Neural cell (in vitro differentiated cells): ENCODE data around the gene TMC3. TPM values are rescaled to one million over a fixed set of nuclear protein-coding genes. Genes with fewer than 3 reads are reported as not detected.

Source experiments
- H2AFZ ChIP-seq: fragments of 200-600, 300-800 bp; sonication (generic), shearing (Covaris generic); 2 replicates; pipeline ENCODE4 v1.6.0; 2014; ENCODE audit warnings: low read depth, mild to moderate bottlenecking, antibody characterized with exemption, low read length, moderate library complexity
- H3F3A ChIP-seq: fragments of 200-600 bp; shearing (Covaris generic); 2 replicates; pipeline ENCODE4 v1.6.1; 2016; ENCODE audit warnings: mild to moderate bottlenecking, moderate library complexity, mixed read lengths, antibody characterized with exemption, low read length; ENCODE audit not compliant: insufficient read depth, poor library complexity, severe bottlenecking
- H3K27ac ChIP-seq: fragments of 200-600, 300-800 bp; sonication (generic), shearing (Covaris generic); 2 replicates; pipeline ENCODE4 v1.5.1; 2014; ENCODE audit warnings: mild to moderate bottlenecking, low read length, moderate library complexity
- H3K27me3 ChIP-seq: fragments of 300-800, 200-600 bp; sonication (generic), shearing (Covaris generic); 2 replicates; pipeline ENCODE4 v1.6.0; 2014; ENCODE audit warnings: mild to moderate bottlenecking, low read depth, low read length, moderate library complexity; ENCODE audit not compliant: insufficient read depth
- H3K36me3 ChIP-seq: fragments of 300-800, 200-600 bp; sonication (generic), shearing (Covaris generic); 2 replicates; pipeline ENCODE4 v1.5.1; 2014; ENCODE audit warnings: mild to moderate bottlenecking, antibody characterized with exemption, low read length, moderate library complexity; ENCODE audit not compliant: insufficient read depth
- H3K4me2 ChIP-seq: fragments of 300-800, 200-600 bp; sonication (generic), shearing (Covaris generic); 2 replicates; pipeline ENCODE4 v1.6.0; 2014; ENCODE audit warnings: mild to moderate bottlenecking, low read length
- H3K4me3 ChIP-seq: fragments of 300-800, 200-600 bp; sonication (generic), shearing (Covaris generic); 2 replicates; pipeline ENCODE4 v1.5.1; 2014; ENCODE audit warnings: mild to moderate bottlenecking, low read length, moderate library complexity
- H3K79me2 ChIP-seq: fragments of 200-600 bp; shearing (Covaris generic); replicated peaks from 2 replicates; pipeline ENCODE4 v1.6.0; 2014; ENCODE audit warnings: mild to moderate bottlenecking, low read length, moderate library complexity; ENCODE audit not compliant: insufficient read depth
- H3K9ac ChIP-seq: fragments of 300-800, 200-600 bp; sonication (generic), shearing (Covaris generic); 2 replicates; pipeline ENCODE4 v1.6.1; 2016; ENCODE audit warnings: mild to moderate bottlenecking, low read length, mixed read lengths
- H3K9me2 ChIP-seq: fragments of 200-600 bp; shearing (Covaris generic); 2 replicates; pipeline ENCODE4 v1.6.1; 2016; ENCODE audit warnings: mild to moderate bottlenecking, low read length, mixed read lengths; ENCODE audit not compliant: insufficient read depth
- H3K9me3 ChIP-seq: fragments of 200-600, 300-800 bp; sonication (generic), shearing (Covaris generic); 2 replicates; pipeline ENCODE4 v1.6.1; 2016; ENCODE audit warnings: mild to moderate bottlenecking, mixed run types, low read length, moderate library complexity, mixed read lengths
- H4K20me1 ChIP-seq: fragments of 200-600 bp; shearing (Covaris generic); 2 replicates; pipeline ENCODE4 v1.6.1; 2016; ENCODE audit warnings: mild to moderate bottlenecking, mixed run types; ENCODE audit not compliant: insufficient read depth
- EP300 ChIP-seq: fragments of 450-650 bp; conservative IDR thresholded peaks from 2 replicates; pipeline ENCODE4 v1.6.1; 2014; ENCODE audit warnings: antibody characterized with exemption, mild to moderate bottlenecking, moderate library complexity; ENCODE audit not compliant: poor library complexity, severe bottlenecking
- EZH2 ChIP-seq: fragments of 200-600, 300-800 bp; shearing (Covaris generic), sonication (generic); IDR thresholded peaks from 2 replicates; pipeline ENCODE4 v1.6.1; 2014; ENCODE audit warnings: antibody characterized with exemption, low read length, borderline replicate concordance, mild to moderate bottlenecking; ENCODE audit not compliant: insufficient read depth, poor library complexity, severe bottlenecking
- MXI1 ChIP-seq: fragments of 450-650 bp; conservative IDR thresholded peaks from 2 replicates; pipeline ENCODE4 v1.6.1; 2014; ENCODE audit warnings: antibody characterized with exemption, mild to moderate bottlenecking; ENCODE audit not compliant: poor library complexity, severe bottlenecking
- POLR2AphosphoS5 ChIP-seq: IDR thresholded peaks from 2 replicates; pipeline ENCODE4 v1.6.1; 2012
- RAD21 ChIP-seq: fragments of 450-650 bp; conservative IDR thresholded peaks from 2 replicates; pipeline ENCODE4 v1.6.1; 2014; ENCODE audit warnings: antibody characterized with exemption, mild to moderate bottlenecking, moderate library complexity
- SMC3 ChIP-seq: fragments of 450-650 bp; conservative IDR thresholded peaks from 2 replicates; pipeline ENCODE4 v1.6.1; 2014; ENCODE audit warnings: antibody characterized with exemption, mild to moderate bottlenecking, moderate library complexity; ENCODE audit not compliant: poor library complexity
- TAF1 ChIP-seq: IDR thresholded peaks from 2 replicates; pipeline ENCODE4 v1.6.1; 2012; ENCODE audit warnings: low read depth
- polyA plus RNA-seq: library from polyadenylated mRNA; depleted of rRNA; stranded (reverse); fragments of >200 nt; gene quantifications from 2 replicates; pipeline ENCODE4 v1.2.3, GENCODE V29; 2014
- TF ChIP-seq, protein P1 (sequence below): IDR thresholded peaks from 2 replicates; pipeline ENCODE4 v1.6.1; 2012; ENCODE audit warnings: borderline replicate concordance
- TF ChIP-seq, protein P2 (sequence below): fragments of 450-650 bp; IDR thresholded peaks from 2 replicates; pipeline ENCODE4 v1.5.1; 2014; ENCODE audit warnings: antibody characterized with exemption, mild to moderate bottlenecking, moderate library complexity; ENCODE audit not compliant: poor library complexity, severe bottlenecking

TMC3 gene
- polyA plus RNA-seq, 1 donor from 2014 or later, result not detected

DNA sequence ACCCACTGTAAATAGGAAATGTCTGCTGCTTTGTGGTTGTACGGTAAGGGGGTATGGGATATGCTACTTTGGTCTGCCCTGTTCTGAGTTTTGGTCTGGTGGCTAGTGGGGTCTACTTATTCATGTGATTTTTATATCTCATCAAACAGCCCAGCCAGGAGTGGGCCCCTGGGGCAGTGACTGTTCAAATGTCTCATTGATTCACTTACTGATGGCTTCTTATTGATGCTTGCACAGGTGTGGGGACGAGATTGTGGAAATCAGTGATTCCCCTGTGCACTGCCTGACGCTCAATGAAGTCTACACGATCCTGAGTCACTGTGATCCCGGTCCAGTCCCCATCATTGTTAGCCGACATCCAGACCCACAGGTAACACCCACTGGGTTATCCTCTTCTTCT is 88.6 kb downstream of the TMC3 start:
- Histone ChIP-seq H3K9ac (no peak overlapping the region), H3K9me3 (no peaks in the 10 kb centered on the region), H3K4me2 (no peak overlapping the region), H3K36me3 (no peaks in the 10 kb centered on the region), H3K4me3 (no peak overlapping the region), H3K27ac (no peak overlapping the region), H4K20me1 (no peaks in the 10 kb centered on the region), H3K27me3 (no peaks in the 10 kb centered on the region), H3F3A (no peaks in the 10 kb centered on the region), H2AFZ (no peak overlapping the region), H3K9me2 (no peaks in the 10 kb centered on the region), H3K79me2 (no peaks in the 10 kb centered on the region)
- no peak for TF ChIP-seq SMC3

DNA sequence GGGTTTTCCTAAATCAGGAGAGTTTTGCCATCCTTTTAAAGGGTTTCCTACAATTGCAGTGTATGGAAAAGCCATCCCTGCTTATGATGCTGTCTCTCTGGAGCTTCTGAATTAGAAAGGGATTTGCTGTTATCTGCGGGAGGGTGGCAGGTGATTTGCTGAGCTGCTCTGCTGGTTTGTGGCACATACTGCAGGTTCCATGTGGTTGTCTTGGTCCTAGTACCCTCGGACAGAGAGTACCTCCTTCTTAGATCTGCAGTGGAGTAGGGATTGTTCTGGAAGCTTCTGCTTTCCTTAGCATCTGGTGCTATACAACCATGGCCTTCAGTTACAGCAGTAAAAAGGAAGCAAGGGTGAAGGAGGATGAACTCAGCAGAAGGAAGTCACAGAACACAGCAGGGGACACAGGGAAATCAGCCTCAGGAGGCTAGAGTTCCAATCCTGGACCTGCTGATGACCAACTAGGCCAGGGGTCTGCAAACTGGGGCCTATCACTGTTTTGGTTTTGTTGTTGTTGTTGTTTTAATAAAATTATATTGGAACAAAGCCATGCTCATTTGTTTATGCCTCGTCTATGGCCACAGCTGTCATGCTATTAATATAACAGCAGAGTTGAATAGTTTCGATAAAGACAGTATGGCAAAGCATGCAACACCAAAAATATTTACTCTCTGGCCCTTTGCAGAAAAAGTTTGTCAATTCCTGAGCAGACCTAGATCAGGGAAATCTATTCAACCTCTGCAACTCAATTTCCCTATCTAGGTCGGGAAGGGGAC is 89.6 kb downstream of the TMC3 start:
- no peaks in the 10 kb centered on the region for H3K27me3 ChIP-seq
- no peaks in the 10 kb centered on the region for H3F3A ChIP-seq
- no peaks in the 10 kb centered on the region for H3K36me3 ChIP-seq
- no peak overlapping the region for H3K4me3 ChIP-seq
- TF ChIP-seq POLR2AphosphoS5, result no peak
- TF ChIP-seq, protein P1, sequence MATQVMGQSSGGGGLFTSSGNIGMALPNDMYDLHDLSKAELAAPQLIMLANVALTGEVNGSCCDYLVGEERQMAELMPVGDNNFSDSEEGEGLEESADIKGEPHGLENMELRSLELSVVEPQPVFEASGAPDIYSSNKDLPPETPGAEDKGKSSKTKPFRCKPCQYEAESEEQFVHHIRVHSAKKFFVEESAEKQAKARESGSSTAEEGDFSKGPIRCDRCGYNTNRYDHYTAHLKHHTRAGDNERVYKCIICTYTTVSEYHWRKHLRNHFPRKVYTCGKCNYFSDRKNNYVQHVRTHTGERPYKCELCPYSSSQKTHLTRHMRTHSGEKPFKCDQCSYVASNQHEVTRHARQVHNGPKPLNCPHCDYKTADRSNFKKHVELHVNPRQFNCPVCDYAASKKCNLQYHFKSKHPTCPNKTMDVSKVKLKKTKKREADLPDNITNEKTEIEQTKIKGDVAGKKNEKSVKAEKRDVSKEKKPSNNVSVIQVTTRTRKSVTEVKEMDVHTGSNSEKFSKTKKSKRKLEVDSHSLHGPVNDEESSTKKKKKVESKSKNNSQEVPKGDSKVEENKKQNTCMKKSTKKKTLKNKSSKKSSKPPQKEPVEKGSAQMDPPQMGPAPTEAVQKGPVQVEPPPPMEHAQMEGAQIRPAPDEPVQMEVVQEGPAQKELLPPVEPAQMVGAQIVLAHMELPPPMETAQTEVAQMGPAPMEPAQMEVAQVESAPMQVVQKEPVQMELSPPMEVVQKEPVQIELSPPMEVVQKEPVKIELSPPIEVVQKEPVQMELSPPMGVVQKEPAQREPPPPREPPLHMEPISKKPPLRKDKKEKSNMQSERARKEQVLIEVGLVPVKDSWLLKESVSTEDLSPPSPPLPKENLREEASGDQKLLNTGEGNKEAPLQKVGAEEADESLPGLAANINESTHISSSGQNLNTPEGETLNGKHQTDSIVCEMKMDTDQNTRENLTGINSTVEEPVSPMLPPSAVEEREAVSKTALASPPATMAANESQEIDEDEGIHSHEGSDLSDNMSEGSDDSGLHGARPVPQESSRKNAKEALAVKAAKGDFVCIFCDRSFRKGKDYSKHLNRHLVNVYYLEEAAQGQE, result no peak
- TF ChIP-seq RAD21, result no peak
- TF ChIP-seq, protein P2, sequence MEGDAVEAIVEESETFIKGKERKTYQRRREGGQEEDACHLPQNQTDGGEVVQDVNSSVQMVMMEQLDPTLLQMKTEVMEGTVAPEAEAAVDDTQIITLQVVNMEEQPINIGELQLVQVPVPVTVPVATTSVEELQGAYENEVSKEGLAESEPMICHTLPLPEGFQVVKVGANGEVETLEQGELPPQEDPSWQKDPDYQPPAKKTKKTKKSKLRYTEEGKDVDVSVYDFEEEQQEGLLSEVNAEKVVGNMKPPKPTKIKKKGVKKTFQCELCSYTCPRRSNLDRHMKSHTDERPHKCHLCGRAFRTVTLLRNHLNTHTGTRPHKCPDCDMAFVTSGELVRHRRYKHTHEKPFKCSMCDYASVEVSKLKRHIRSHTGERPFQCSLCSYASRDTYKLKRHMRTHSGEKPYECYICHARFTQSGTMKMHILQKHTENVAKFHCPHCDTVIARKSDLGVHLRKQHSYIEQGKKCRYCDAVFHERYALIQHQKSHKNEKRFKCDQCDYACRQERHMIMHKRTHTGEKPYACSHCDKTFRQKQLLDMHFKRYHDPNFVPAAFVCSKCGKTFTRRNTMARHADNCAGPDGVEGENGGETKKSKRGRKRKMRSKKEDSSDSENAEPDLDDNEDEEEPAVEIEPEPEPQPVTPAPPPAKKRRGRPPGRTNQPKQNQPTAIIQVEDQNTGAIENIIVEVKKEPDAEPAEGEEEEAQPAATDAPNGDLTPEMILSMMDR, result no peak
- TF ChIP-seq EZH2, result no peak
- no peak for TF ChIP-seq TAF1
- no peak for TF ChIP-seq EP300
- H3K4me2 ChIP-seq, result no peak overlapping the region
- H3K9me2 ChIP-seq, result no peaks in the 10 kb centered on the region
- no peaks in the 10 kb centered on the region for H4K20me1 ChIP-seq
- H3K27ac ChIP-seq, result no peak overlapping the region
- no peak overlapping the region for H2AFZ ChIP-seq
- H3K9ac ChIP-seq, result no peak overlapping the region
- H3K9me3 ChIP-seq, result no peaks in the 10 kb centered on the region
- no peaks in the 10 kb centered on the region for H3K79me2 ChIP-seq

DNA sequence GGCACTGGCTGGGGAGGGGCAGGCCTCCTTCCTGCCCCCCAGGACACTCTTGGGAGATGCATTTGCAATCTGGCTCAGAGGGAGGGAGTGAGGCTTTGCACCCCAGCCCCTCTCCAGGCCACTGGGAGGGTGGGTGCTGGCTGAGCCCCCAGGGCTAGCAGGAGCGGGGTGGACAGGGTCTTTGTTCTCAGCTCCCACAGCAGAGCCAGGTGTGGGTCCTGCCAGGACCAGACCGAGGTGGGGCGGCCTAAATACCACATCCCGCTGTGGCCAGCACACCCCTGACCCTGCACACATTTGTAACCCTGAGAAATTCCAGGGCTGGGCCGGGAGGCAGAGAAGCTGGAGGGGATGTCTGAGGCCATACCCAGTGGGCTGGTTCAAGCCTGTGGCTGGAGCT is 91.1 kb downstream of the TMC3 start:
- Histone ChIP-seq H3K36me3 (no peaks in the 10 kb centered on the region), H3K9ac (no peak overlapping the region), H2AFZ (no peak overlapping the region), H3F3A (no peaks in the 10 kb centered on the region), H3K27me3 (no peaks in the 10 kb centered on the region), H3K27ac (no peak overlapping the region), H3K79me2 (no peaks in the 10 kb centered on the region), H4K20me1 (no peaks in the 10 kb centered on the region), H3K9me2 (no peaks in the 10 kb centered on the region), H3K9me3 (no peaks in the 10 kb centered on the region), H3K4me2 (no peak overlapping the region), H3K4me3 (no peak overlapping the region)
- TF ChIP-seq TAF1, result no peak
- no peak for TF ChIP-seq POLR2AphosphoS5
- TF ChIP-seq SMC3, result no peak
- TF ChIP-seq, protein P1, result no peak
- TF ChIP-seq RAD21, result no peak
- TF ChIP-seq EZH2, result no peak
- TF ChIP-seq EP300, result no peak
- no peak for TF ChIP-seq MXI1
- TF ChIP-seq, protein P2, result no peak
